A549 treated with AZD9567 at 1 μM for 4 hours (cell line): ENCODE measurements around the gene STC2. TPM values are rescaled to one million over a fixed set of nuclear protein-coding genes. Genes with fewer than 3 reads are reported as not detected.

ENCODE experiments used
- total RNA-seq: library from RNA; stranded (reverse); fragments of 200-300 nt; extraction: Qiagen RNA extraction; gene quantifications from 5 replicates; pipeline ENCODE4 v1.2.3, GENCODE V29; 2022; ENCODE audit not compliant: insufficient read depth

STC2 gene, protein sequence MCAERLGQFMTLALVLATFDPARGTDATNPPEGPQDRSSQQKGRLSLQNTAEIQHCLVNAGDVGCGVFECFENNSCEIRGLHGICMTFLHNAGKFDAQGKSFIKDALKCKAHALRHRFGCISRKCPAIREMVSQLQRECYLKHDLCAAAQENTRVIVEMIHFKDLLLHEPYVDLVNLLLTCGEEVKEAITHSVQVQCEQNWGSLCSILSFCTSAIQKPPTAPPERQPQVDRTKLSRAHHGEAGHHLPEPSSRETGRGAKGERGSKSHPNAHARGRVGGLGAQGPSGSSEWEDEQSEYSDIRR
- total RNA-seq, result 34.5 to 48.7 TPM (median 41.4 TPM) in 5 replicates

DNA sequence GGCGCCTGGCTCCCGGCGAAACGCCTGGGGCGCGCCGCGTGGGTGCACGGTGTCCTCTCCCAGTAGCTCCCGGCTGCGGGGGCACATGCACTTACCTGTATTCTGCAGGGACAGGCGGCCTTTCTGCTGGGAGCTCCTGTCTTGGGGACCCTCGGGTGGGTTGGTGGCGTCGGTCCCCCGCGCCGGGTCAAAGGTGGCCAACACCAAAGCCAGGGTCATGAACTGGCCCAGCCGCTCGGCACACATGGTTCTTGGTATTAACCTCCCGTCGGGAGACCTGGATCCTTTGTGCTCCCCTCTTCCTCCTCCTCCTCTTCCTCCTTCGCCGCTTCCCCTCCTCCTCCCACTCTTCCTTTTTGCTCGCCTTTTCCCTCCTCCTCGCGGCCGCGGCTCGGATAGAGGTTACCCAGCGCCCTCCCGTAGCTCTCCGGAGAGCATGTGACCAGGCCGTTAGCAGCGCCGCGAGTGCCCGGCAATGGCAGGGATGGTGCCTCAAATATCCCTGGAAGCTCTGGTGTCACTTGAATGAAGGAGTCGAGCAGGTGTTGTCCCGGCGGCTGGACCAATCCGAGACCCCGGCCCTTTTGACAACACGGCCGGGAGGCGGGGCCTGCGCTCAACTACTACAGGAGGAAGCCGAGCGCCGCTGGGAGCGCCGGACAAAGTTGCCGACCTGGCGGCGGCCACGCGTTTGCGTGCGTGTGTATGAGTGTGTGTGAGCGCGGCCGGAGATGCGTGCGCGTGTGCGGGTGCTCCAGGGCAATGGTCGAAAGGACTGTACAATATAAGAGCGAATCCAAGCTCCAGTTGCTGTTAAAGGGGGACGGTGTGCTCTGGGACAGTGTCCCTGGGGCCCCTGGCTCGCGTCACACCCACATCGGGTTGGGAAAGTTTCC is at the start of gene STC2:
TSS of gene STC2 (minus strand) at position 467 of the 896 bp plus-strand sequence. CDS start at position 246, 221 bp downstream.

Other genes starting within 250 kb of the STC2 start
- 13.9 to 15.8 TPM (median 14.7 TPM) in 5 replicates for gene BNIP1, start 183.9 kb downstream of the STC2 start, total RNA-seq
- gene NKX2-5, start 93.2 kb downstream of the STC2 start, total RNA-seq, result 8.3 to 16.6 TPM (median 14.9 TPM) in 5 replicates